Endothelial cell of umbilical vein (primary cell): ENCODE data around the gene GLYAT. TPM values are rescaled to one million over a fixed set of nuclear protein-coding genes. Genes with fewer than 3 reads are reported as not detected.

ENCODE experiments used
- BruUV-seq: library from RNA; stranded (reverse); fragments of 400-500 nt; replicated peaks from 2 replicates; lab custom pipeline; 2021; lab: Mats Ljungman, UMichigan
- CTCF ChIA-PET: fragments of 300-600, 350-600 bp; sonication (Branson Sonifier 250); formaldehyde crosslinking; loops from one replicate; lab custom pipeline; 2021; ENCODE audit warnings: antibody characterized with exemption, inconsistent platforms; lab: Charles Lee
- POLR2A ChIA-PET: fragments of 300-600, 350-600 bp; sonication (Branson Sonifier 250); formaldehyde crosslinking; loops from one replicate; lab custom pipeline; 2021; ENCODE audit warnings: antibody characterized with exemption, inconsistent platforms; lab: Charles Lee
- DNase-seq: peaks from one replicate; pipeline ENCODE4 v3.0.0-alpha.2; 2011; ENCODE audit warnings: low read depth, low spot score
- FAIRE-seq: peaks from 2 replicates; lab custom pipeline; 2011; peaks lifted over from hg19 to GRCh38; lab: Jason Lieb, UNC
- H2AFZ ChIP-seq: 2 replicates; pipeline ENCODE4 v1.6.0; 2012; ENCODE audit warnings: low read depth, low read length, control low read depth, inconsistent platforms
- H3K27ac ChIP-seq: 2 replicates; pipeline ENCODE4 v1.5.1; 2011; ENCODE audit warnings: low read depth, mild to moderate bottlenecking, control low read depth, low read length, moderate library complexity; ENCODE audit not compliant: insufficient read depth
- H3K27me3 ChIP-seq, 2 experiments: 2 replicates each; pipeline versions ENCODE4 v1.6.0 to v1.6.1; 2011; ENCODE audit warnings: low read length in 2 of 2, mixed read lengths in 1 of 2; ENCODE audit not compliant: control insufficient read depth in 2 of 2, insufficient read depth in 2 of 2
- H3K36me3 ChIP-seq, 2 experiments: 2 replicates in 1 of 2; 3 replicates in 1 of 2; pipeline ENCODE4 v1.5.1; 2011; ENCODE audit warnings: low read length in 2 of 2, mild to moderate bottlenecking in 1 of 2, moderate library complexity in 1 of 2; ENCODE audit not compliant: control insufficient read depth in 2 of 2, insufficient read depth in 2 of 2; ENCODE audit errors: extremely low read depth in 1 of 2
- H3K4me1 ChIP-seq: 3 replicates; pipeline ENCODE4 v1.5.1; 2011; ENCODE audit warnings: mild to moderate bottlenecking, low read length; ENCODE audit not compliant: control insufficient read depth, insufficient read depth; ENCODE audit errors: extremely low read depth
- H3K4me2 ChIP-seq: 2 replicates; pipeline ENCODE4 v1.6.1; 2011; ENCODE audit warnings: low read length, control low read depth, mixed read lengths; ENCODE audit not compliant: insufficient read depth
- H3K4me3 ChIP-seq, 3 experiments: fragments of 200-600 bp in 1 of 3; sonication (generic), shearing (Covaris generic) in 1 of 3; replicated peaks in 1 of 3; 2 replicates each; pipeline ENCODE4 v1.5.1; 2011 to 2016; ENCODE audit warnings: control low read depth in 3 of 3, low read length in 3 of 3, mild to moderate bottlenecking in 2 of 3, inconsistent platforms in 1 of 3, low read depth in 1 of 3, moderate library complexity in 1 of 3; ENCODE audit not compliant: insufficient read depth in 1 of 3
- H3K79me2 ChIP-seq: 2 replicates; pipeline ENCODE4 v1.6.0; 2012; ENCODE audit warnings: low read length, inconsistent platforms; ENCODE audit not compliant: control insufficient read depth, insufficient read depth
- H3K9ac ChIP-seq: replicated peaks from 2 replicates; pipeline ENCODE3; 2011; ENCODE audit warnings: low read length, control low read depth; ENCODE audit not compliant: insufficient read depth; ENCODE audit errors: extremely low read depth
- H3K9me1 ChIP-seq: replicated peaks from 3 replicates; pipeline ENCODE4 v1.6.0; 2011; ENCODE audit warnings: mild to moderate bottlenecking, low read length; ENCODE audit not compliant: control insufficient read depth, insufficient read depth; ENCODE audit errors: extremely low read depth
- H3K9me3 ChIP-seq: replicated peaks from 2 replicates; pipeline ENCODE4 v1.5.1; 2012; ENCODE audit warnings: low read length, inconsistent platforms; ENCODE audit not compliant: control insufficient read depth, insufficient read depth
- H4K20me1 ChIP-seq: replicated peaks from 2 replicates; pipeline ENCODE3; 2011; ENCODE audit warnings: mild to moderate bottlenecking, low read length; ENCODE audit not compliant: control insufficient read depth, insufficient read depth; ENCODE audit errors: extremely low read depth
- EZH2 ChIP-seq: IDR thresholded peaks from 2 replicates; pipeline ENCODE4 v1.6.1; 2012; ENCODE audit warnings: borderline replicate concordance, low read depth, mild to moderate bottlenecking, moderate library complexity, low read length, inconsistent platforms; ENCODE audit not compliant: severe bottlenecking
- FOS ChIP-seq: IDR thresholded peaks from 2 replicates; pipeline ENCODE4 v1.6.1; 2011; ENCODE audit warnings: mild to moderate bottlenecking, low read length, moderate library complexity, borderline replicate concordance; ENCODE audit not compliant: insufficient read depth
- GATA2 ChIP-seq: IDR thresholded peaks from 2 replicates; pipeline ENCODE4 v1.7.0; 2011; ENCODE audit warnings: low read depth, mild to moderate bottlenecking, moderate library complexity, mixed read lengths, low read length; ENCODE audit not compliant: insufficient read length, insufficient read depth
- MYC ChIP-seq: IDR thresholded peaks from one replicate; pipeline ENCODE4 v1.6.1; 2011; ENCODE audit warnings: mild to moderate bottlenecking, low read depth, low read length
- POLR2A ChIP-seq: IDR thresholded peaks from 2 replicates; pipeline ENCODE4 v1.6.1; 2012; ENCODE audit warnings: low read depth, mild to moderate bottlenecking, control low read depth, low read length
- POLR2AphosphoS5 ChIP-seq: IDR thresholded peaks from 2 replicates; pipeline ENCODE4 v1.6.1; 2012; ENCODE audit warnings: low read depth, mild to moderate bottlenecking, control low read depth, low read length, moderate library complexity; ENCODE audit not compliant: insufficient read depth
- dilution Hi-C: fragments of 300-500 bp; cut with MboI; formaldehyde crosslinking; loops from one replicate; pipeline ENCODE4 v1.15.0; 2019; ENCODE audit warnings: low sequenced_read_pairs; ENCODE audit not compliant: extremely low pct_ligation_motif_present
- intact Hi-C: fragments of 100-400 bp; cut with micrococcal nuclease; formaldehyde crosslinking; loops from one replicate; pipeline ENCODE4 v1.10.0; 2022
- polyA plus RNA-seq, 4 experiments: library from polyadenylated mRNA; depleted of rRNA in 3 of 4; stranded (reverse) in 3 of 4; unstranded in 1 of 4; fragments of >200 nt; gene quantifications; 2 replicates each; pipeline versions ENCODE4 v1.2.1 to v1.2.3, GENCODE V29; 2011 to 2012; ENCODE audit warnings: missing spikeins in 1 of 4
- total RNA-seq: library from RNA; stranded (reverse); gene quantifications from 2 replicates; pipeline ENCODE4 v1.2.3, GENCODE V29; 2021
- TF ChIP-seq, protein P1 (sequence below): IDR thresholded peaks from 2 replicates; pipeline ENCODE4 v1.6.1; 2011; ENCODE audit not compliant: insufficient read depth, insufficient read length
- TF ChIP-seq, protein P2 (sequence below), 2 donors: IDR thresholded peaks; 1 replicate in 1 of 2; 2 replicates in 1 of 2; pipeline ENCODE4 v1.5.1; 2011; ENCODE audit warnings: low read length in 2 of 2, mild to moderate bottlenecking in 2 of 2, moderate library complexity in 2 of 2, control low read depth in 1 of 2, inconsistent platforms in 1 of 2, low read depth in 1 of 2; ENCODE audit not compliant: insufficient read depth in 1 of 2; ENCODE audit errors: extremely low read depth in 1 of 2

GLYAT gene
- total and polyA plus RNA-seq, 2 donors (not counting 3 experiments of a cell fraction or from before 2014, with no cell fraction given), result not detected

DNA sequence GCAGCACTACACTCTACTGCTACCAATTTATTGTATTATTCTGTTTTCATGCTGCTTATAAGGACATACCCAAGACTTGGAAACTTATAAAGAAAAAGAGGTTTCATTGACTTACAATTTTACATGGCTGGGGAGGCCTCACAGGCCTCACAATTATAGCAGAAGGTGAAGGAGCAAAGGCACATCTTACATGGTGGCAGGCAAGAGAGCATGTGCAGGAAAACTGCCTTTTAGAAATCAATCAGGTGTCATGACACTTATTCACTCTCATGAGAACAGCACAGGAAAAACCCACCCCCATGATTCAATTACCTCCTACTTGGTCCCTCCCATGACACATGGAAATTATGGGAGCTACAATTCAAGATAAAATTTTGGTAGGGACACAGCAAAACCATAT is 49.6 kb upstream of the GLYAT start:
- ChIA-PET CTCF (no interaction called here), POLR2A (no interaction called here)
- TF ChIP-seq POLR2A (no peak), FOS (no peak), POLR2AphosphoS5 (no peak), GATA2 (no peak), EZH2 (no peak), MYC (no peak)
- TF ChIP-seq, protein P1, sequence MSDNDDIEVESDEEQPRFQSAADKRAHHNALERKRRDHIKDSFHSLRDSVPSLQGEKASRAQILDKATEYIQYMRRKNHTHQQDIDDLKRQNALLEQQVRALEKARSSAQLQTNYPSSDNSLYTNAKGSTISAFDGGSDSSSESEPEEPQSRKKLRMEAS, result no peak
- TF ChIP-seq, protein P2, sequence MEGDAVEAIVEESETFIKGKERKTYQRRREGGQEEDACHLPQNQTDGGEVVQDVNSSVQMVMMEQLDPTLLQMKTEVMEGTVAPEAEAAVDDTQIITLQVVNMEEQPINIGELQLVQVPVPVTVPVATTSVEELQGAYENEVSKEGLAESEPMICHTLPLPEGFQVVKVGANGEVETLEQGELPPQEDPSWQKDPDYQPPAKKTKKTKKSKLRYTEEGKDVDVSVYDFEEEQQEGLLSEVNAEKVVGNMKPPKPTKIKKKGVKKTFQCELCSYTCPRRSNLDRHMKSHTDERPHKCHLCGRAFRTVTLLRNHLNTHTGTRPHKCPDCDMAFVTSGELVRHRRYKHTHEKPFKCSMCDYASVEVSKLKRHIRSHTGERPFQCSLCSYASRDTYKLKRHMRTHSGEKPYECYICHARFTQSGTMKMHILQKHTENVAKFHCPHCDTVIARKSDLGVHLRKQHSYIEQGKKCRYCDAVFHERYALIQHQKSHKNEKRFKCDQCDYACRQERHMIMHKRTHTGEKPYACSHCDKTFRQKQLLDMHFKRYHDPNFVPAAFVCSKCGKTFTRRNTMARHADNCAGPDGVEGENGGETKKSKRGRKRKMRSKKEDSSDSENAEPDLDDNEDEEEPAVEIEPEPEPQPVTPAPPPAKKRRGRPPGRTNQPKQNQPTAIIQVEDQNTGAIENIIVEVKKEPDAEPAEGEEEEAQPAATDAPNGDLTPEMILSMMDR (IDR thresholded peaks at IDR 0.05; ENCODE audit: extremely low read depth in 1 of 2, insufficient read depth in 1 of 2, low read depth in 1 of 2, low read length in 2 of 2), result no peak
- Histone ChIP-seq H3K4me2 (no peak overlapping the region), H3K4me1 (no peaks in the 10 kb centered on the region), H2AFZ (no peak overlapping the region), H3K36me3 (no peaks in the 10 kb centered on the region), H3K9ac (no peak overlapping the region), H3K79me2 (no peaks in the 10 kb centered on the region), H3K9me3 (no peaks in the 10 kb centered on the region), H3K4me3 (no peak overlapping the region), H4K20me1 (no peaks in the 10 kb centered on the region), H3K27ac (no peak overlapping the region), H3K9me1 (no peaks in the 10 kb centered on the region), H3K27me3 (no peaks in the 10 kb centered on the region)
- dilution Hi-C loops (no loop called here), intact Hi-C loops (no loop called here)
- DNase-seq (no peak), FAIRE-seq (no peak)
- no TSS peak for BruUV-seq
